SK-N-SH (cell line): ENCODE results near the gene CD72. TPM values are rescaled to one million over a fixed set of nuclear protein-coding genes. Genes with fewer than 3 reads are reported as not detected.
A peak's percentile ranks its signal among the peaks of the same experiment; 100 is the strongest.

Experiments used
- CTCF ChIA-PET: fragments of 300-600, 350-600 bp; formaldehyde crosslinking; extraction: SDS; loops from one replicate; lab custom pipeline; 2021; lab: Yijun Ruan, JAX
- POLR2A ChIA-PET: fragments of 350-600 bp; sonication (Branson Sonifier 250); formaldehyde crosslinking; extraction: SDS; loops from one replicate; lab custom pipeline; 2020; ENCODE audit warnings: antibody characterized with exemption, inconsistent platforms; lab: Yijun Ruan, JAX
- DNase-seq: peaks from one replicate; pipeline ENCODE4 v3.0.0; 2012
- H2AFZ ChIP-seq: fragments of 200-600 bp; sonication (generic); 2 replicates; pipeline ENCODE4 v1.8.1; 2016; ENCODE audit warnings: antibody characterized with exemption, mild to moderate bottlenecking, low read depth
- H3F3A ChIP-seq: fragments of 200-600 bp; sonication (generic); replicated peaks from 2 replicates; pipeline ENCODE3; 2016; ENCODE audit warnings: antibody characterized with exemption, mild to moderate bottlenecking; ENCODE audit not compliant: insufficient read depth
- H3K27ac ChIP-seq, 2 experiments: fragments of 200-500 bp in 1 of 2; fragments of 200-600 bp in 1 of 2; sonication (Bioruptor generic) in 1 of 2; sonication (generic), shearing (Covaris generic) in 1 of 2; 2 replicates each; pipeline versions ENCODE4 v1.5.1 to v1.6.1; 2014 to 2016; ENCODE audit warnings: low read depth in 2 of 2, inconsistent platforms in 1 of 2, low read length in 1 of 2, mild to moderate bottlenecking in 1 of 2, mixed read lengths in 1 of 2
- H3K27me3 ChIP-seq: fragments of 200-600 bp; sonication (generic), shearing (Covaris generic); 2 replicates; pipeline ENCODE4 v1.6.1; 2016; ENCODE audit warnings: mixed run types; ENCODE audit not compliant: insufficient read depth
- H3K36me3 ChIP-seq, 2 experiments: fragments of 200-500 bp in 1 of 2; fragments of 200-600 bp in 1 of 2; sonication (Bioruptor generic) in 1 of 2; sonication (generic) in 1 of 2; replicated peaks in 1 of 2; 2 replicates each; pipeline versions ENCODE3 to v1.5.1; 2014 to 2016; ENCODE audit warnings: low read length in 1 of 2, mild to moderate bottlenecking in 1 of 2; ENCODE audit not compliant: insufficient read depth in 2 of 2, control insufficient read depth in 1 of 2
- H3K4me1 ChIP-seq, 2 experiments: fragments of 200-500 bp in 1 of 2; fragments of 200-600 bp in 1 of 2; sonication (Bioruptor generic) in 1 of 2; sonication (generic), shearing (Covaris generic) in 1 of 2; 2 replicates each; pipeline versions ENCODE4 v1.5.1 to v1.6.1; 2014 to 2016; ENCODE audit warnings: low read depth in 1 of 2, low read length in 1 of 2, mixed run types in 1 of 2; ENCODE audit not compliant: insufficient read depth in 2 of 2, control insufficient read depth in 1 of 2
- H3K4me2 ChIP-seq: fragments of 200-600 bp; sonication (generic), shearing (Covaris generic); 2 replicates; pipeline ENCODE4 v1.6.1; 2017; ENCODE audit warnings: mixed run types
- H3K4me3 ChIP-seq, 2 experiments: fragments of 200-500 bp in 1 of 2; fragments of 200-600 bp in 1 of 2; sonication (Bioruptor generic) in 1 of 2; sonication (generic), shearing (Covaris generic) in 1 of 2; 2 replicates each; pipeline versions ENCODE4 v1.5.1 to v1.8.1; 2014 to 2016; ENCODE audit warnings: low read depth in 2 of 2, inconsistent platforms in 1 of 2, low read length in 1 of 2, mild to moderate bottlenecking in 1 of 2, mixed read lengths in 1 of 2, moderate library complexity in 1 of 2
- H3K79me2 ChIP-seq: fragments of 200-600 bp; sonication (generic); 2 replicates; pipeline ENCODE4 v1.8.1; 2017; ENCODE audit warnings: mild to moderate bottlenecking; ENCODE audit not compliant: insufficient read depth
- H3K9ac ChIP-seq: fragments of 200-600 bp; sonication (generic); 2 replicates; pipeline ENCODE4 v1.6.1; 2017; ENCODE audit warnings: mixed run types
- H3K9me2 ChIP-seq: fragments of 200-600 bp; sonication (generic); 2 replicates; pipeline ENCODE4 v1.6.1; 2017; ENCODE audit warnings: mixed run types
- H3K9me3 ChIP-seq: fragments of 200-600 bp; sonication (generic); 2 replicates; pipeline ENCODE4 v1.6.1; 2017; ENCODE audit warnings: mixed run types, mild to moderate bottlenecking, moderate library complexity
- H4K20me1 ChIP-seq: fragments of 200-600 bp; sonication (generic); 2 replicates; pipeline ENCODE4 v1.6.1; 2017; ENCODE audit warnings: mild to moderate bottlenecking, mixed run types; ENCODE audit not compliant: insufficient read depth
- CTCF ChIP-seq: fragments of 200-600 bp; sonication (generic); IDR thresholded peaks from 2 replicates; pipeline ENCODE4 v1.6.1; 2017; ENCODE audit warnings: antibody characterized with exemption, mild to moderate bottlenecking, moderate library complexity
- EZH2phosphoT487 ChIP-seq: fragments of 200-600 bp; sonication (generic); IDR thresholded peaks from 2 replicates; pipeline ENCODE4 v1.6.1; 2017; ENCODE audit warnings: low read depth, mixed run types, mild to moderate bottlenecking, antibody characterized with exemption, moderate library complexity, borderline replicate concordance
- FOXM1 ChIP-seq: IDR thresholded peaks from 2 replicates; pipeline ENCODE4 v1.4.0; 2012; ENCODE audit warnings: low read depth, mild to moderate bottlenecking
- IRF3 ChIP-seq: fragments of 150-350 bp; IDR thresholded peaks from 2 replicates; pipeline ENCODE4 v1.6.1; 2016; ENCODE audit warnings: mild to moderate bottlenecking, low read depth, low read length
- JUND ChIP-seq: IDR thresholded peaks from 2 replicates; pipeline ENCODE4 v1.4.0; 2012
- MAX ChIP-seq: IDR thresholded peaks from 2 replicates; pipeline ENCODE4 v1.4.0; 2012; ENCODE audit warnings: low read depth
- NFIC ChIP-seq: IDR thresholded peaks from 2 replicates; pipeline ENCODE4 v1.4.0; 2012; ENCODE audit warnings: borderline replicate concordance
- NRF1 ChIP-seq: IDR thresholded peaks from 2 replicates; pipeline ENCODE4 v1.6.1; 2012; ENCODE audit warnings: low read depth, mild to moderate bottlenecking, low read length
- PBX3 ChIP-seq: IDR thresholded peaks from 2 replicates; pipeline ENCODE4; 2012
- RAD21 ChIP-seq: IDR thresholded peaks from 2 replicates; pipeline ENCODE4 v1.6.1; 2012; ENCODE audit warnings: mild to moderate bottlenecking, low read length
- RCOR1 ChIP-seq: fragments of 150-350 bp; IDR thresholded peaks from 2 replicates; pipeline ENCODE4 v1.6.1; 2017; ENCODE audit warnings: antibody characterized with exemption, low read length
- RFX5 ChIP-seq: IDR thresholded peaks from 2 replicates; pipeline ENCODE4 v1.6.1; 2012; ENCODE audit warnings: mild to moderate bottlenecking, improper control_type of control experiment, low read length
- RXRA ChIP-seq: IDR thresholded peaks from 2 replicates; pipeline ENCODE4 v1.4.0; 2012; ENCODE audit warnings: low read depth, mild to moderate bottlenecking, borderline replicate concordance
- SIN3A ChIP-seq: IDR thresholded peaks from 2 replicates; pipeline ENCODE4 v1.6.1; 2012; ENCODE audit warnings: low read depth, mild to moderate bottlenecking, low read length, moderate library complexity, borderline replicate concordance
- USF2 ChIP-seq: fragments of 150-350 bp; IDR thresholded peaks from 2 replicates; pipeline ENCODE4 v1.6.1; 2017; ENCODE audit warnings: antibody characterized with exemption, low read length, low read depth, borderline replicate concordance
- WGBS: methylation state at CpG from one replicate; pipeline ENCODE4 v1.1.6; 2017; ENCODE audit warnings: low lambda C conversion rate; 5-methylcytosine and 5-hydroxymethylcytosine counted together
- polyA plus RNA-seq, 3 experiments: library from polyadenylated mRNA; depleted of rRNA; stranded (reverse); fragments of >200 nt; gene quantifications; 2 replicates each; pipeline ENCODE4 v1.2.3, GENCODE V29; 2012

Gene CD72
- polyA plus RNA-seq, 1 of the 3 experiments (the other 2 are of a cell fraction) = 2.7 TPM

- no peak for DNase-seq
- Histone ChIP-seq H2AFZ (no peak overlapping the region), H3F3A (peaks cover 9% of the 10 kb centered on the region)
- TF ChIP-seq PBX3 (no peak), USF2 (no peak), MAX (no peak), SIN3A (no peak), NRF1 (no peak), CTCF (no peak), FOXM1 (no peak), JUND (no peak), RAD21 (no peak)
- TF ChIP-seq, all 33 proteins: peak for 0
- Histone ChIP-seq H3K9ac (no peak overlapping the region), H3K79me2 (no peaks in the 10 kb centered on the region), H3K36me3 (no peaks in the 10 kb centered on the region), H3K9me2 (no peaks in the 10 kb centered on the region), H3K4me3 (no peak overlapping the region), H3K4me2 (no peak overlapping the region), H3K27me3 (no peaks in the 10 kb centered on the region), H3K4me1 (peaks cover 0 to 7% of the 10 kb centered on the region in 2 experiments; a peak in 2 of 4 replicates), H3K27ac (no peak overlapping the region), H3K9me3 (no peaks in the 10 kb centered on the region), H4K20me1 (no peaks in the 10 kb centered on the region)
- POLR2A ChIA-PET = no interaction called here
- 87% methylated on average over 7 of the region's 7 CpGs for whole genome bisulfite sequencing
- CTCF ChIA-PET = interaction anchor here (0.7 to 1.0 kb wide), 2 partner anchors 77 to 99 kb away, joined by 3 to 4 read pairs; no protein-coding TSS in a partner anchor
These were observed 34.0 kb upstream of the CD72 start for GRCh38 chr9:35651956-35652828.

GRCh38 chr9:35650341-35651158 lies 32.3 kb upstream of the CD72 start, which contains the start of gene SIT1:
TSS of gene SIT1 (minus strand) at chr9:35650931. CDS start at chr9:35650853, 78 bp downstream.
- peaks cover 6 to 7% of the 10 kb centered on the region in 2 experiments; a peak in 2 of 4 replicates for H3K4me1 ChIP-seq
- no peak within 1 kb of the TSS for H3K27ac ChIP-seq
- ChIA-PET POLR2A (no interaction called here), CTCF (interaction anchor here (1.0 kb wide), 1 partner anchor 232 kb away, joined by 3 read pairs; no protein-coding TSS in a partner anchor)
- H3F3A ChIP-seq = peaks cover 6% of the 10 kb centered on the region
- H3K9me3 ChIP-seq = no peaks in the 10 kb centered on the region
- no peak within 1 kb of the TSS for H3K4me2 ChIP-seq
- WGBS = 85% methylated on average over 19 of the region's 22 CpGs
- no peaks in the 10 kb centered on the region for H3K9me2 ChIP-seq
- no peaks in the 10 kb centered on the region for H3K27me3 ChIP-seq
- no peaks in the 10 kb centered on the region for H3K36me3 ChIP-seq
- H3K4me3 ChIP-seq = no peak within 1 kb of the TSS
- H4K20me1 ChIP-seq = no peaks in the 10 kb centered on the region
- H3K79me2 ChIP-seq = no peaks in the 10 kb centered on the region
- DNase-seq = no peak
- peak within 1 kb of the TSS; percentile 37; the same call in 1 of the 2 replicates for H2AFZ ChIP-seq
- no peak within 1 kb of the TSS for H3K9ac ChIP-seq
- TF ChIP-seq RCOR1 (no peak), EZH2phosphoT487 (no peak), MAX (no peak), RXRA (no peak), RFX5 (no peak), IRF3 (no peak), NFIC (no peak), RAD21 (no peak), PBX3 (no peak), JUND (no peak)
